DND-41 (cell line): ENCODE results near the gene KLF4.
A peak's percentile ranks its signal among the peaks of the same experiment; 100 is the strongest.

Experiments used
- ATAC-seq: fragments of 200-7000 bp; cut with Tn5 transposase; 3 replicates; pipeline ENCODE4 v1.9.1; 2021; ENCODE audit warnings: low read depth; ENCODE audit not compliant: insufficient read depth
- DNase-seq: peaks from one replicate; pipeline ENCODE4 v3.0.0-alpha.2; 2020
- H2AFZ ChIP-seq: 2 replicates; pipeline ENCODE4 v1.6.0; 2012; ENCODE audit warnings: low read depth, low read length
- H3K27ac ChIP-seq: 2 replicates; pipeline ENCODE4 v1.5.1; 2012; ENCODE audit warnings: low read length, inconsistent platforms
- H3K27me3 ChIP-seq: fragments of 200-600 bp; sonication (generic); 2 replicates; pipeline ENCODE4 v1.6.0; 2012; ENCODE audit warnings: low read length, mild to moderate bottlenecking, inconsistent platforms; ENCODE audit not compliant: insufficient read depth, poor library complexity
- H3K36me3 ChIP-seq: 2 replicates; pipeline ENCODE4 v1.5.1; 2012; ENCODE audit warnings: low read length, inconsistent platforms; ENCODE audit not compliant: insufficient read depth
- H3K4me1 ChIP-seq: 2 replicates; pipeline ENCODE4 v1.5.1; 2012; ENCODE audit warnings: mild to moderate bottlenecking, low read length; ENCODE audit not compliant: insufficient read depth
- H3K4me2 ChIP-seq: 2 replicates; pipeline ENCODE4 v1.6.0; 2012; ENCODE audit warnings: mild to moderate bottlenecking, moderate library complexity, low read length, inconsistent platforms; ENCODE audit not compliant: insufficient read depth
- H3K4me3 ChIP-seq, 2 experiments: fragments of 200-600 bp in 1 of 2; shearing (Covaris generic) in 1 of 2; 2 replicates each; pipeline ENCODE4 v1.5.1; 2012 to 2016; ENCODE audit warnings: inconsistent platforms in 2 of 2, low read length in 2 of 2, mild to moderate bottlenecking in 2 of 2, low read depth in 1 of 2, moderate library complexity in 1 of 2
- H3K79me2 ChIP-seq: 2 replicates; pipeline ENCODE4 v1.6.0; 2012; ENCODE audit warnings: low read length, inconsistent platforms; ENCODE audit not compliant: insufficient read depth
- H3K9ac ChIP-seq: 2 replicates; pipeline ENCODE4 v1.6.0; 2012; ENCODE audit warnings: low read depth, mild to moderate bottlenecking, inconsistent platforms, low read length, moderate library complexity
- H3K9me3 ChIP-seq: 2 replicates; pipeline ENCODE4 v1.5.1; 2012; ENCODE audit warnings: low read length, moderate library complexity, mild to moderate bottlenecking, inconsistent platforms; ENCODE audit not compliant: insufficient read depth, severe bottlenecking
- H4K20me1 ChIP-seq: 2 replicates; pipeline ENCODE4 v1.6.0; 2012; ENCODE audit warnings: low read length; ENCODE audit not compliant: insufficient read depth
- EZH2 ChIP-seq: IDR thresholded peaks from 3 replicates; pipeline ENCODE4 v1.6.1; 2012; ENCODE audit warnings: borderline replicate concordance, low read depth, mild to moderate bottlenecking, moderate library complexity, low read length, inconsistent platforms; ENCODE audit not compliant: severe bottlenecking
- TF ChIP-seq, protein P1 (sequence below): IDR thresholded peaks from 2 replicates; pipeline ENCODE4 v1.5.1; 2012; ENCODE audit warnings: borderline replicate concordance, low read length, moderate library complexity, mild to moderate bottlenecking; ENCODE audit not compliant: poor library complexity, severe bottlenecking; ENCODE audit errors: extremely low read depth

The KLF4 gene

DNA sequence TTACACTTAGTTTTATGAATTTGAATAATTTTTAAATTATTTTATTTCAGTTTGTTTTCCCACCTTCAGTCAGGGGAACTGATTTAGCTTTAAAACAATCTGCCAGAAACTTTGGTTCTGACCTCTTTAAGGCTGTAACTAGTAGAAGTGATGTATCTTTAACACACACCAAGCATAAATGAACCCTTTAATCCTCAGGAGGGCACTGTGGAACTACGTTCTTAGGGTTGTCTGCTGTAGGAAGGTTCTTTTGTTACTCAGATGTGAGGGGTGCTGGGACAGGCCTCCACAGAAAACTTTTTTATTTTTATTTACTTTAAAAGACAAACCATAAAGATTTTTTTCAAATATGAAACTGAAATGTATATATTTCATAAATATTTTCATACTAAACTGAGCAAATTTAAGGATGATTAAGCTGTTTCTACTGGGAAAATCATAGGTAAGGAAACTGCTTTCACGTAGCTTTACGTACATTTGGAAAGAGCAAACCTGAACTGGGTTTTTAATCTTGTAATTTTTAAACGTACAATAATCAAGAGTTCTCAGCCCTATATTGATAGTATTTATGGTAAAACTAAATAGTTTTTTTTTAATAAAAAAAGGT lies 5.3 kb downstream of the KLF4 start:
- Histone ChIP-seq H4K20me1 (no peaks in the 10 kb centered on the region), H3K4me3 (no peak overlapping the region), H3K9me3 (no peaks in the 10 kb centered on the region), H3K27ac (no peak overlapping the region), H3K4me2 (no peak overlapping the region), H3K4me1 (no peaks in the 10 kb centered on the region), H3K79me2 (no peaks in the 10 kb centered on the region), H3K27me3 (no peaks in the 10 kb centered on the region), H3K9ac (no peak overlapping the region), H3K36me3 (no peaks in the 10 kb centered on the region), H2AFZ (no peak overlapping the region)
- TF ChIP-seq, protein P1, sequence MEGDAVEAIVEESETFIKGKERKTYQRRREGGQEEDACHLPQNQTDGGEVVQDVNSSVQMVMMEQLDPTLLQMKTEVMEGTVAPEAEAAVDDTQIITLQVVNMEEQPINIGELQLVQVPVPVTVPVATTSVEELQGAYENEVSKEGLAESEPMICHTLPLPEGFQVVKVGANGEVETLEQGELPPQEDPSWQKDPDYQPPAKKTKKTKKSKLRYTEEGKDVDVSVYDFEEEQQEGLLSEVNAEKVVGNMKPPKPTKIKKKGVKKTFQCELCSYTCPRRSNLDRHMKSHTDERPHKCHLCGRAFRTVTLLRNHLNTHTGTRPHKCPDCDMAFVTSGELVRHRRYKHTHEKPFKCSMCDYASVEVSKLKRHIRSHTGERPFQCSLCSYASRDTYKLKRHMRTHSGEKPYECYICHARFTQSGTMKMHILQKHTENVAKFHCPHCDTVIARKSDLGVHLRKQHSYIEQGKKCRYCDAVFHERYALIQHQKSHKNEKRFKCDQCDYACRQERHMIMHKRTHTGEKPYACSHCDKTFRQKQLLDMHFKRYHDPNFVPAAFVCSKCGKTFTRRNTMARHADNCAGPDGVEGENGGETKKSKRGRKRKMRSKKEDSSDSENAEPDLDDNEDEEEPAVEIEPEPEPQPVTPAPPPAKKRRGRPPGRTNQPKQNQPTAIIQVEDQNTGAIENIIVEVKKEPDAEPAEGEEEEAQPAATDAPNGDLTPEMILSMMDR = peak; percentile 41
- TF ChIP-seq EZH2 = no peak
- ATAC-seq (no peak), DNase-seq (no peak)

DNA sequence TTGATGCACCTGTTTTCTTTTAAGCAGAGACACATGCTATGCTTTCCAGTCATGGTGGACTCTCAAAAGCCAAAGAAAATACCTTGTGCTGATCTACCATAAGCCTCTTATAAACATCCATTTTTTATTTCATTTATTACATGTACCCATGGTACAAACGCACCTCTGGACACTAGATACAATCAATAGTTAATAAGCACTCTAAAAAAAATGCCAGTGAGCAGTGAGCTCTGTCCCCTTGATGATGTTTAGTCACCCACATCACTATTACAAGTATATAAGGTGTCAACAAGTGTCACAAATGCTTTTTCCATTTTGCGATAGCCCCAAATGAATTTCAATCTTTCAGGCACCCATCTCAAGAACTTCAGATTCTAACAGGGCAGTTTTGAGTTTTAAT lies 5.9 kb downstream of the KLF4 start:
- Histone ChIP-seq H3K27ac (no peak overlapping the region), H3K4me3 (no peak overlapping the region), H3K27me3 (no peaks in the 10 kb centered on the region), H4K20me1 (no peaks in the 10 kb centered on the region), H2AFZ (no peak overlapping the region), H3K4me1 (no peaks in the 10 kb centered on the region), H3K9me3 (no peaks in the 10 kb centered on the region), H3K4me2 (no peak overlapping the region), H3K9ac (no peak overlapping the region), H3K36me3 (no peaks in the 10 kb centered on the region), H3K79me2 (no peaks in the 10 kb centered on the region)
- ATAC-seq (no peak), DNase-seq (no peak)
- no peak for TF ChIP-seq EZH2
- TF ChIP-seq, protein P1 = no peak

DNA sequence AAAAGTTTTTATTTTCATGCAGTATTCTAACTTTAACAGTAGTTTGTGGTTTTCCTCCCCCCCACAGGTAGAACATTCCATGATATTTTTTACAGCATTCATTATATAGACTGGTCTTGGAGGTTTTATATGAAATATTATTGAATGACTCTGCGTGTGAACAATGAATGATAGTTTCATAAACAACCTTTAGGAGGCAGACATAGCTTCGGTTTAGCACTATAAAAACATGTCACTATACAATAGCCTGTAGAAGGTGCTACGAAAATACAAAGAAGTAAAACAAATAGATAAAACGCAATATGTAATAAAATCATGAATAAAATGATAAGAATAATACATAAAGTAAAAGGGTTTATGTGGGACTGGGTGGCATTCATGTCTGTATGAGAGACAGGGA lies 8.5 kb downstream of the KLF4 start:
- no peaks in the 10 kb centered on the region for H3K27me3 ChIP-seq
- no peak overlapping the region for H2AFZ ChIP-seq
- no peak overlapping the region for H3K4me3 ChIP-seq
- ATAC-seq = no peak
- TF ChIP-seq, protein P1 = no peak
- no peak for TF ChIP-seq EZH2
- no peak overlapping the region for H3K9ac ChIP-seq
- H3K9me3 ChIP-seq = no peaks in the 10 kb centered on the region
- no peaks in the 10 kb centered on the region for H4K20me1 ChIP-seq
- no peaks in the 10 kb centered on the region for H3K79me2 ChIP-seq
- no peak for DNase-seq
- no peaks in the 10 kb centered on the region for H3K4me1 ChIP-seq
- no peak overlapping the region for H3K4me2 ChIP-seq
- no peaks in the 10 kb centered on the region for H3K36me3 ChIP-seq
- H3K27ac ChIP-seq = no peak overlapping the region
